GM12801 (cell line): Measurements from ENCODE around the gene CHMP1A.

ENCODE experiments used
- TF ChIP-seq, protein P1 (sequence below): IDR thresholded peaks from one replicate; pipeline ENCODE4 v1.5.1; 2011; ENCODE audit warnings: control low read depth; ENCODE audit not compliant: insufficient read length; ENCODE audit errors: extremely low read depth

The CHMP1A gene

DNA sequence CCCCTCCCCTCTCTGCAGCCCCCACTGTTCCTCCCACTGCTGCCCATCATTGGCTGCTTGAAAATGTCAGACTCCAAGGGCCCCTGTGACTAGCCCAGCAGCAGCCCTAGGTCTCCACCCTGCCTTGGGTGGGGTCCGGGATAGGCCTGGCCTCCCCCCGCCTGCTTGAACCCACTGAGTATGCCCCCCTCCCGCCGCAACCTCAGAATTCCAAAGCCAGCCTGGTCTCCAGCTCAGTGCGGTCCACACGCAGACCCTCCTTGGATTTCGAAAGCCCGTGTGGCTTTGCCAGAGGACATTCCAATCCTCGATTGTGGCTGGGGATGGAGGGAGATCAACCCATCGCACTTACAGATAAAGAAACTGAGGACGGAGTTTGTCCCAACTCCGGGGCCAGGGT is 37.7 kb downstream of the CHMP1A start:
- TF ChIP-seq, protein P1, sequence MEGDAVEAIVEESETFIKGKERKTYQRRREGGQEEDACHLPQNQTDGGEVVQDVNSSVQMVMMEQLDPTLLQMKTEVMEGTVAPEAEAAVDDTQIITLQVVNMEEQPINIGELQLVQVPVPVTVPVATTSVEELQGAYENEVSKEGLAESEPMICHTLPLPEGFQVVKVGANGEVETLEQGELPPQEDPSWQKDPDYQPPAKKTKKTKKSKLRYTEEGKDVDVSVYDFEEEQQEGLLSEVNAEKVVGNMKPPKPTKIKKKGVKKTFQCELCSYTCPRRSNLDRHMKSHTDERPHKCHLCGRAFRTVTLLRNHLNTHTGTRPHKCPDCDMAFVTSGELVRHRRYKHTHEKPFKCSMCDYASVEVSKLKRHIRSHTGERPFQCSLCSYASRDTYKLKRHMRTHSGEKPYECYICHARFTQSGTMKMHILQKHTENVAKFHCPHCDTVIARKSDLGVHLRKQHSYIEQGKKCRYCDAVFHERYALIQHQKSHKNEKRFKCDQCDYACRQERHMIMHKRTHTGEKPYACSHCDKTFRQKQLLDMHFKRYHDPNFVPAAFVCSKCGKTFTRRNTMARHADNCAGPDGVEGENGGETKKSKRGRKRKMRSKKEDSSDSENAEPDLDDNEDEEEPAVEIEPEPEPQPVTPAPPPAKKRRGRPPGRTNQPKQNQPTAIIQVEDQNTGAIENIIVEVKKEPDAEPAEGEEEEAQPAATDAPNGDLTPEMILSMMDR, result no peak

DNA sequence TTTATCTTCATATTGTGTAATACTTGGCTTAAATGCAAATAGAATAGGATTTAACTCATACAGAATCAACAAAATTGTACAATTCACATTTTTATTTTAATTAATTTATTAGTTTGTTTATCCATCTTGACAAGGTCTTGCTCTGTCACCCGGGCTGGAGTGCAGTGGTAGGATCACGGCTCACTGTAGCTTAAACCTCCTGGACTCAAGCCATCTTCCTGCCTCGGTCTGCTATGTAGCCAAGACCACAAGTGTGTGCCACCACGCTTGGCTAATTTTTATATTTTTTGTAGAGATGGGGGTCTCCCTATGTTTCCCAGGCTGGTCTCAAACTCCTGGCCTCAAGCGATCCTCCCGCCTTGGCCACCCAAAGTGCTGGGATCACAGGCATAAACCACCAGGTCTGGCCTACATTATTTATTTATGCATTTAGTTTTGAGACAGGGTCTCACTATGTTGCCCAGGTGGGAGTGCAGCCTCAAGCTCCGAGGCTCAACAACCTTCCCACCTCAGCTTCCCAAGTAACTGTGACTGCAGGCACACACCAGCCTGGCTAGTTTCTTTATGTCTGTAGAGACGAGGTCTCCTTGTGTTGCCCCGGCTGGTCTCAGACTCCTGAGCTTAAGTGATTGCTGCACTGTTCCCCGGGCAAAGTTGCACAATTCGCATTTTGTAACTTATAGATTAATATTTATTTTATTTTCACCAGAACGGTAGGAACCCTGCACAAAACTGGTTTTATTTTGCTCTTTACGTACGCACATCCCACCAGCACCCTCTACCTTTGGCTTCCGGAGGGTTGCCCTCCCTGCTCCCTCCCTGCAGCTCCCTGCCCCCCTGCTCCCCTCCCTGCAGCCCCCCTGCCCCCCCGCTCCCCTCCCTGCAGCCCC is 39.2 kb downstream of the CHMP1A start:
- TF ChIP-seq, protein P1, result no peak

DNA sequence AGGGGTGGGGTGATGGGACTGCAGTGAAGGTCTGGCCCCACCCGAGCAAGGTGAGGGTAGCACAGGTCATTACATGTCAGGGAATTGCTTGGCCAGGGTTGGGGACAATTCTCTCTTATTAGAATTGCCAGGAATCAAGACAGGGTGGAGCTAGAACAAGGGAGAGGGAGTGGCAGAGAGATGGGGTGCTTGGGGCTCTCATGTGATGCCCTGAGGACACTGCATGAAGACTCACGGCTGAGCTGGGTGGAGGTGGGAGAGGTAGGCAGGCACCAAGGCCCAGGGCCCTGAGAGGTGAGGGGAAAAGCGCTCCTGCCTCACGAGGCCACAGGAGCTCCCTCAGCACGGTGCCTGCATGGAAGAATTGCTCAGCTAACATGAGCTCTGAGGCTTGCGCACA is 40.5 kb downstream of the CHMP1A start:
- TF ChIP-seq, protein P1, result no peak

DNA sequence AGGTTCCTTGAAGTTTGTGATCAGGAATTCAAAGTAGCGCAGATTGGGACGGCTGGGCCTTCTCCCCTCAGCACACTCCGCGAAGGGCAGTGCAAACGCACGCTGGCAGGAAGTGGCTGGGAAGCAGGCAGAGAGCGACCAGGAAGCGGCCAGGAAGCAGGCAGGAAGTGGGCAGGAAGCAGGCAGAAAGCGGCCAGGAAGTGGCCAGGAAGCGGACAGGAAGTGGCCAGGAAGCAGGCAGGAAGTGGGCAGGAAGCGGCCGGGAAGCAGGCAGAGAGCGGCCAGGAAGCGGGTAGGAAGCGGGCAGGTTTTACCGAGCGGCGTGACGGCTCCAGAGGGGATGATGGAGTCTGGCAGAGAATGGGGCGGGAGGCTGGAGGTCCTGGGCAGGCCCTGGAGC is 40.9 kb downstream of the CHMP1A start:
- TF ChIP-seq, protein P1, result no peak

DNA sequence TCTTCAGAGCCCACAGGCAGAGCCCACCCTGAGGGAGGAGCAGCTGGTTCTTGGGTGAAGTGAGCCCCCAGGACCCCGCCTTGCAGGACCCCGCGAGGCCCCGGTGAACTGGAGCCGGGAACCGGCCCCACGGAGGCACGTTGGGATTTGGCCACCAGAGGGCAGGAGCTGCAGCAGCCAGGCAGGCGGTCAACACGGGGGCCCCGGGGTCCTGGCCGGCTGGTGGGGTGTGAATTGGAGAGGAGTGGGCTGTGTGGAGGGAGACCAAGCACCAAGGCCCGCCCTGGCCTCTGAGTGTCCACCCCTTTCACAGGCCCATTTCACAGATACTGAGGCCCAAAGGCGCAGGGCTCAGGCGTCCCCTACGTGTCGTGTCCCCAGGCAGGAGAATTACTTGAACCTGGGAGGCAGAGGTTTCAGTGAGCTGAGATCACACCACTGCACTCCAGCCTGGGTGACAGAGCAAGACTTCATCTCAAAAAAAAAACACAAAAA is 41.9 kb downstream of the CHMP1A start:
- TF ChIP-seq, protein P1, result no peak

DNA sequence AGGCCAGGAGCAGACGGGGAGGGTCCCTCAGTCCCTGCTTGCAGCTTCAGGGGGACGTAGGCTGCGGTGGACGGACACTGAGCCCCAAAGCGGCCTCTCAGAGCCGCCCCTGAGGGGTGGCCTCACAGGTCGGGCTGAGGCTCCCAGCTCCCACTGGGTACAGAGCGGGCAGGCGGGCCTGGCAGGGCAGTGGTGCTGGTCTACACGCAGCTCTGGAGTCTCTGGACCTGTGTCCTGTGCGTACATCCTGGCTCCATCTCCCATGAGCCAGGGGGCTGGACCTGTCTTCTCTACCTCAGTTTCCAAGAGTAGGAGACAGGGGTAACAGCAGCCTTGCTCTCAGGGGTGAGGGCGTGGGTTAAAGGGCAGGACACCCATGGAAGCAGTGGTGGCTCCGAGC is 42.3 kb downstream of the CHMP1A start:
- TF ChIP-seq, protein P1, result no peak

DNA sequence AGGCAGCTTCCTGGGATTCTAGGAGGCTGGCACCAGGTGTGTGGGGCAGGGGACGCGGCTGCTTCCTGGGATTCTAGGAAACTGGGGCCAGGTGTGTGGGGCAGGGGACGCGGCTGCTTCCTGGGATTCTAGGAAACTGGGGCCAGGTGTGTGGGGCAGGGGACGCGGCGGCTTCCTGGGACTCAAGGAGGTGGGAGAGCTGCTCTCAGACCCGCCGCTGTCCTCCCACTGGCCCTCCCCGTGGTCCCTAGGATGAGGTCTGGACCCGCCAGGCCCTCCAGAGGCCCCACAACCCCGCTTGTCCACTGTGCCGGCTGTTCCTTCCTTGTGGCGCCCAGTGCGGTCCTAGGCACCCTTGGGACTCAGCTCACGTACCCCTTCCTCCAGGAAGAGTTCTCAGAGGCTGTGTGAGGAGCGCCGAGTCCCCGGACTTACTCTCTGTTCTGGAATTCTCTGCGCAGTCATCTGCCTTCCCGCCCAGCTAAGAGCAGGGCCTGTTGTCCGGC is 43.5 kb downstream of the CHMP1A start:
- TF ChIP-seq, protein P1, result no peak
